ENCODE measurements around the gene B3GNT9. TPM values are rescaled to one million over a fixed set of nuclear protein-coding genes. Genes with fewer than 3 reads are reported as not detected.

Gene B3GNT9
- polyA plus RNA-seq, 2 of the 4 experiments (the other 2 are of a cell fraction), result 6.8 to 9.3 TPM

- no peak overlapping the region for H3K4me3 ChIP-seq
- DNase-seq (ENCODE audit: low read depth in 1 of 2, low spot score in 1 of 2) (no peak), ATAC-seq (no peak), FAIRE-seq (no peak)
- H3K27ac ChIP-seq, result no peak overlapping the region
- TF ChIP-seq RAD21 (conservative IDR thresholded peaks at IDR 0.05 in 1 of 2, IDR thresholded peaks at IDR 0.05 in 1 of 2), result no peak
- no peak for TF ChIP-seq ZFP36 (IDR thresholded peaks at IDR 0.05; ENCODE audit: borderline replicate concordance, partially characterized antibody)
- TF ChIP-seq HEYL (CRISPR knock-in tag; IDR thresholded peaks at IDR 0.05), result no peak
- TF ChIP-seq HOXB5 (CRISPR knock-in tag; IDR thresholded peaks at IDR 0.05), result no peak
- no peak for TF ChIP-seq BCL3 (IDR thresholded peaks at IDR 0.05)
- no peak for TF ChIP-seq RNF2 (IDR thresholded peaks at IDR 0.05; ENCODE audit: borderline replicate concordance, low read depth)
- no peak for TF ChIP-seq HMGXB4 (CRISPR knock-in tag; IDR thresholded peaks at IDR 0.05; ENCODE audit: borderline replicate concordance)
- TF ChIP-seq ATOH8 (CRISPR knock-in tag; IDR thresholded peaks at IDR 0.05; ENCODE audit: low read depth), result no peak
- no peak for TF ChIP-seq ESRRA (IDR thresholded peaks at IDR 0.05; ENCODE audit: borderline replicate concordance, low read length)
- no peak for TF ChIP-seq EHF (CRISPR knock-in tag; IDR thresholded peaks at IDR 0.05)
- TF ChIP-seq RARB (CRISPR knock-in tag; IDR thresholded peaks at IDR 0.05), result no peak
- TF ChIP-seq CEBPB (IDR thresholded peaks at IDR 0.05), result no peak
- TF ChIP-seq SMC3 (IDR thresholded peaks at IDR 0.05), result no peak
- TF ChIP-seq JUN (IDR thresholded peaks at IDR 0.05), result no peak
- no peak for TF ChIP-seq JUNB (IDR thresholded peaks at IDR 0.05)
- TF ChIP-seq E2F6 (IDR thresholded peaks at IDR 0.05; ENCODE audit: borderline replicate concordance, low read depth), result no peak
- no peak for TF ChIP-seq HOXB13 (CRISPR knock-in tag; IDR thresholded peaks at IDR 0.05; ENCODE audit: low read depth)
- no peak overlapping the region for H3K4me2 ChIP-seq
- no peaks in the 10 kb centered on the region for H3K4me1 ChIP-seq
- ChIA-PET CTCF (interaction anchor here (1.0 to 15.6 kb wide), 9 partner anchors 9 to 250 kb away, joined by 3 to 193 read pairs (median 4); partner anchors contain the start of genes B3GNT9, FBXL8 and TRADD), POLR2A (no interaction called here)
- no peaks in the 10 kb centered on the region for H3K9me3 ChIP-seq
- WGBS (ENCODE audit: missing lambda C conversion rate), result 92% methylated on average over 2 of the region's 2 CpGs
Measured at GRCh38 chr16:67144943-67145342, 5.9 kb downstream of the B3GNT9 start.

GRCh38 chr16:67142342-67142741 lies 8.5 kb downstream of the B3GNT9 start:
- ATAC-seq (no peak), DNase-seq (ENCODE audit: low read depth in 1 of 2, low spot score in 1 of 2) (no peak), FAIRE-seq (no peak)
- no peak overlapping the region for H3K4me2 ChIP-seq
- WGBS (ENCODE audit: missing lambda C conversion rate), result 98% methylated on average over 7 of the region's 9 CpGs
- ChIA-PET POLR2A (no interaction called here), CTCF (interaction anchor here (0.8 to 15.6 kb wide), 3 partner anchors 10 to 18 kb away, joined by 3 to 193 read pairs (median 6); partner anchors contain the start of gene B3GNT9)
- no peaks in the 10 kb centered on the region for H3K4me1 ChIP-seq
- TF ChIP-seq RFX5 (IDR thresholded peaks at IDR 0.05) (no peak), TP53 (CRISPR knock-in tag; IDR thresholded peaks at IDR 0.05) (no peak), HOXB5 (CRISPR knock-in tag; IDR thresholded peaks at IDR 0.05) (no peak), BCL3 (IDR thresholded peaks at IDR 0.05) (no peak)
- no peaks in the 10 kb centered on the region for H3K9me3 ChIP-seq
- no peak overlapping the region for H3K27ac ChIP-seq
- no peak overlapping the region for H3K4me3 ChIP-seq
